Heart right ventricle (tissue), 16 donors: ENCODE results near the gene CCDC172. TPM values are rescaled to one million over a fixed set of nuclear protein-coding genes. Genes with fewer than 3 reads are reported as not detected.

Experiments
- ATAC-seq, 8 donors: fragments of 200-7000 bp; cut with Tn5 transposase; one replicate each; pipeline ENCODE4 v1.9.1; 2020; ENCODE audit warnings: mild to moderate bottlenecking in 8 of 8, moderate library complexity in 8 of 8, moderate number of reproducible peaks in 1 of 8
- DNase-seq, 2 donors: peaks; one replicate each; pipeline ENCODE4 v3.0.0-alpha.2; 2020
- H3K27ac ChIP-seq, 10 donors: fragments of 200-600 bp; sonication (generic) in 2 of 10; one replicate each; pipeline versions ENCODE4 v1.5.0 to v1.8.0; 2020 to 2022; ENCODE audit warnings: mild to moderate bottlenecking in 3 of 10
- H3K27me3 ChIP-seq, 7 donors: fragments of 200-600 bp; one replicate each; pipeline ENCODE4 v1.8.0; 2021 to 2022; ENCODE audit warnings: mild to moderate bottlenecking in 2 of 7
- H3K36me3 ChIP-seq, 9 donors: fragments of 200-600 bp; sonication (generic) in 1 of 9; one replicate each; pipeline versions ENCODE4 v1.5.0 to v1.8.0; 2020 to 2022; ENCODE audit warnings: mild to moderate bottlenecking in 2 of 9
- H3K4me1 ChIP-seq, 9 donors: fragments of 200-600 bp; sonication (generic) in 1 of 9; one replicate each; pipeline versions ENCODE4 v1.5.0 to v1.8.0; 2020 to 2022; ENCODE audit warnings: mild to moderate bottlenecking in 4 of 9
- H3K4me3 ChIP-seq, 10 donors: fragments of 200-600 bp; sonication (generic) in 2 of 10; one replicate each; pipeline versions ENCODE4 v1.5.0 to v1.8.0; 2020 to 2022; ENCODE audit warnings: mild to moderate bottlenecking in 7 of 10, moderate library complexity in 2 of 10
- H3K9me3 ChIP-seq, 11 donors: fragments of 200-600 bp in 10 of 11; sonication (generic) in 2 of 11; one replicate each; pipeline versions ENCODE4 v1.5.0 to v1.8.0; 2013 to 2022; ENCODE audit warnings: mild to moderate bottlenecking in 2 of 11, control low read depth in 1 of 11, moderate library complexity in 1 of 11
- WGBS, 2 donors: extraction: QIAGEN DNeasy Blood & Tissue Kit; methylation state at CpG; one replicate each; pipeline ENCODE4 v1.1.7; 2013; ENCODE audit warnings: inconsistent platforms in 1 of 2; 5-methylcytosine and 5-hydroxymethylcytosine counted together
- intact Hi-C, 10 donors: fragments of 100-400 bp; cut with DNase I; formaldehyde crosslinking; loops; one replicate each; pipeline versions ENCODE4 v1.11.1 to v1.14.2; 2022
- long read RNA-seq, 3 donors: library from polyadenylated mRNA; unstranded; transcript quantifications; one replicate each; pipeline ENCODE4 v2.0.0, GENCODE V29; 2020 to 2021
- polyA plus RNA-seq, 2 donors: library from polyadenylated mRNA; stranded (reverse); fragments of 200-250 nt; gene quantifications; one replicate each; pipeline ENCODE4 v1.2.3, GENCODE V29; 2013
- total RNA-seq, 10 donors: library from RNA; stranded (reverse); fragmentation: NEBNext Ultra II Directional in 3 of 10; extraction: Animal tissue kit (Norgen Biotek cat#: 25700) in 3 of 10; gene quantifications; one replicate each; pipeline versions ENCODE4 v1.2.1 to v1.2.4, GENCODE V29; 2021 to 2023
- TF ChIP-seq, protein P1 (sequence below), 9 donors: fragments of 200-600 bp; sonication (generic) in 2 of 9; IDR thresholded peaks; one replicate each; pipeline versions ENCODE4 v1.5.0 to v1.8.0; 2021 to 2022; ENCODE audit warnings: antibody characterized with exemption in 9 of 9, mild to moderate bottlenecking in 5 of 9, moderate library complexity in 1 of 9
- donor health status: Arrhythmogenic right ventricular cardiomyopathy.
- donor health status: ischemic (EF 13 %, LVEDD 7.1; RV severe dilation, severe dysfunction).
- donor health status: healthy with polysubstance abuse.
- donor health status: DM: no; HTN: yes; CAD: no.
- donor health status: DM: no; HTN: no; CAD: no.
- donor health status: ischemic (EF 25% LVEDD 6.9; RV normal size, moderate dysfunction).
- donor health status: ischemic (EF 25% LVEDD 5.7; RV mildly dilated, moderate dysfunction).
- donor health status: healthy.
- donor health status: DM: yes; HTN: yes; CAD: no.
- donor health status: Ischemic cardiomyopathy.
- donor health status: ischemic (EF 35%, LVEDD 5.7; RV mildly dilated, moderate dysfunction).
- donor health status: nonischemic (EF 11% LVEDD 7.7; RV severe dilation, severe dysfunction).
- donor health status: DM: yes; HTN: yes; CAD: no.
- donor health status: PGD.
- donor health status: ischemic (EF 29% LVEDD 5.4; RV normal size, mild dysfunction).
- donor health status: nonischemic (EF 23%, LVEDD 6.1; RV moderate dilation, normal function).

Gene CCDC172, protein sequence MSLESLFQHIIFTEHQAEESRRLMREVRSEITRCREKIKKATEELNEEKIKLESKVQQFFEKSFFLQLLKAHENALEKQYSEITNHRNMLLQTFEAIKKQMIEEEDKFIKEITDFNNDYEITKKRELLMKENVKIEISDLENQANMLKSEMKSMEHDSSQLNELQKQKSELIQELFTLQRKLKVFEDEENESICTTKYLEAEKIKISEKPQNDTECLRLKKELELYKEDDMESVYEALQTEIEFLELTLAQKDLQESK
- total RNA-seq = not detected
- not detected for polyA plus RNA-seq
- long read RNA-seq, donor 1 = 0 reads
- long read RNA-seq, donor 2 = 0 reads
- long read RNA-seq, donor 3 = 0 reads

DNA sequence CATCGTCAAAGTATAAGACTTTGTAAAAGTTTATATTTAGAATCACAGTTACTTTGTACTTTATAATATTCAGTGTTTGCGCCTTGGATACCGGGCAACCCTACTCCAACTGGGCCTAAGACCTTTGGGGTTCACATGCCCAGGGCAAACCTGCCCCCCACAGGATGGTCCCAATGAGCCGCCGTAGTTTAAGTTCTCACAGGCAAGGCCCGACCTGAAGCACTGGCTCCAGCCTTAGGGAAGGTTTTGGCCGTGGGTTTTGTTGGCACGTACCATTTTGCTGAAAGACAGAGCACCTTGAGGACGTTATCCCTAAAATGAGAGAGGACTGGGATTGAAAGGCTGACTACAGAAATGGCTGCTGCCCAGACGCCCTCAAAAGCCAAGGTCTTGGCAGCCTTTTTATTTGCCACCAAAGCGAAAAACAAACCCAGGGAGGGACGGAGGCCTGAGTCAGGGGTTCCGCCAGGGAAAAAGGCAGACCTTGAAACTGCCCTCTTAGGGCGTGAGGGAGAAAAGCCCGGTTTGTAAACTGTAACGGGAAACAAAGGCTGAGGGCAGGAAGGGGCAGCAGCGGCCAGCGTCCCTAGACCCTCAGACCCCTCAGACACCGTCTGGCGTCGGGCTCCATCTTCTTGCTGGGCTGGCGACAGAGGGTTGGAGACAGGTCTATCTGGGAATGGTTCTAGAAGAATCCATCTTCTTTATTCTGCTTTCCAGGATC, at the start of gene CCDC172:
CCDC172 (plus strand) TSS at position 222 of the 724 bp plus-strand sequence. CDS start 564 bp downstream, outside the sequence.
- H3K9me3 ChIP-seq = peaks cover 0 to 5% (median 0%) of the 10 kb centered on the region in 11 donors
- H3K4me1 ChIP-seq = no peaks in the 10 kb centered on the region
- no peaks in the 10 kb centered on the region for H3K36me3 ChIP-seq
- intact Hi-C loops = no loop called here
- no peak for ATAC-seq
- TF ChIP-seq, protein P1, sequence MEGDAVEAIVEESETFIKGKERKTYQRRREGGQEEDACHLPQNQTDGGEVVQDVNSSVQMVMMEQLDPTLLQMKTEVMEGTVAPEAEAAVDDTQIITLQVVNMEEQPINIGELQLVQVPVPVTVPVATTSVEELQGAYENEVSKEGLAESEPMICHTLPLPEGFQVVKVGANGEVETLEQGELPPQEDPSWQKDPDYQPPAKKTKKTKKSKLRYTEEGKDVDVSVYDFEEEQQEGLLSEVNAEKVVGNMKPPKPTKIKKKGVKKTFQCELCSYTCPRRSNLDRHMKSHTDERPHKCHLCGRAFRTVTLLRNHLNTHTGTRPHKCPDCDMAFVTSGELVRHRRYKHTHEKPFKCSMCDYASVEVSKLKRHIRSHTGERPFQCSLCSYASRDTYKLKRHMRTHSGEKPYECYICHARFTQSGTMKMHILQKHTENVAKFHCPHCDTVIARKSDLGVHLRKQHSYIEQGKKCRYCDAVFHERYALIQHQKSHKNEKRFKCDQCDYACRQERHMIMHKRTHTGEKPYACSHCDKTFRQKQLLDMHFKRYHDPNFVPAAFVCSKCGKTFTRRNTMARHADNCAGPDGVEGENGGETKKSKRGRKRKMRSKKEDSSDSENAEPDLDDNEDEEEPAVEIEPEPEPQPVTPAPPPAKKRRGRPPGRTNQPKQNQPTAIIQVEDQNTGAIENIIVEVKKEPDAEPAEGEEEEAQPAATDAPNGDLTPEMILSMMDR (IDR thresholded peaks at IDR 0.05) = no peak
- H3K27ac ChIP-seq = no peak within 1 kb of the TSS
- no peak for DNase-seq
- H3K4me3 ChIP-seq = no peak within 1 kb of the TSS
- WGBS, 2 donors = 62 to 67% methylated on average over 22 of the region's 22 CpGs
- H3K27me3 ChIP-seq = peaks cover 0 to 25% (median 7%) of the 10 kb centered on the region in 7 donors

DNA sequence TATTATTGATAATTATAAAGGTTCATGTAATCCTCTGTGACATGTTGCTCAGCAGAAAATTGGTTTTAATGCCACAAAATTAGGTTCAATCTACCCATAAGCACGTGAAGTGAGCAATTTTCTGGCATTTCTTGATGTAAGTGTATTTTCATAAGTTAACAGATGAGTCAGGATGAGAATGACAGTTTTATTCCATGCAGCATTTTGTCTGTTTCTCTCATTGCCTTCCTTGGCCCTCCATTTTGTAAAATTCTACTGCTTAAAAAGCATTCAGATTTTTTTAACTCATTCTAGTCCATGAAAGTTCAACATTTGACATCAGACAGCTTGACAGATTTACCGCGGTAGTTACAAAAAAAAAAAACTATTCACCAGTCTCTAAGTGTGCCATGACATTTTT, 47.3 kb upstream of the CCDC172 start:
- peaks cover 0 to 64% (median 49%) of the 10 kb centered on the region in 7 donors for H3K27me3 ChIP-seq

DNA sequence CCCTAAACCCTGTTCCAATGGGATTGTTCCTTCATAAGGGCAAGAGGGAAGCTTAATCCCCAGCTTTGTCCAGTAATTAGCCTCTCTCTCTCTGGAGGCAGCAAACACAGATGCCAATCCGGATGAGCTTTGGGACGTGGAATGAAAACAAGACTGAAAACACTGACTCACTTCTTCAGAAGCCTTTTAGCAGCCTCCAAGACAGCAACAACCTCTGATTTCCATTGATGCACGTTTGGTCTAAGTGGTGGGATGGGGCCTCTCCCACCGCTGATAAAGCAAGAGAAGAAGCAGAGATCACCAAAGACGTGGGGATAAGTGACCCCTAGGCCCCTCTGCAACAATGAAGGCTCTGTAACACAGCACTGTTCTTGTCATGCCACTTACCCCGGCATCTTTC, 45.4 kb upstream of the CCDC172 start:
- DNase-seq = no peak
- peaks cover 0 to 56% (median 30%) of the 10 kb centered on the region in 7 donors for H3K27me3 ChIP-seq
- H3K4me1 ChIP-seq = peaks cover 0 to 10% (median 4%) of the 10 kb centered on the region in 9 donors
- no peak overlapping the region for H3K27ac ChIP-seq
- TF ChIP-seq, protein P1 (IDR thresholded peaks at IDR 0.05) = no peak
- intact Hi-C loops = loop anchor here in 2 of 10 donors (10.0 kb wide), 1 partner anchor 334 kb away; no protein-coding TSS in a partner anchor
- H3K36me3 ChIP-seq = no peaks in the 10 kb centered on the region
- no peak for ATAC-seq
- no peaks in the 10 kb centered on the region for H3K9me3 ChIP-seq
- WGBS, 2 donors = 68 to 71% methylated on average over 6 of the region's 6 CpGs
- no peak overlapping the region for H3K4me3 ChIP-seq

More for the DNA sequence above, 47.3 kb upstream of the CCDC172 start:
- H3K27ac ChIP-seq = no peak overlapping the region
- no peak for ATAC-seq
- no peaks in the 10 kb centered on the region for H3K36me3 ChIP-seq
- intact Hi-C loops = loop anchor here in 2 of 10 donors (10.0 kb wide), 1 partner anchor 332 kb away; no protein-coding TSS in a partner anchor
- 89 to 90% methylated on average over 3 of the region's 3 CpGs for WGBS, 2 donors
- DNase-seq = no peak
- TF ChIP-seq, protein P1 (IDR thresholded peaks at IDR 0.05) = no peak
- H3K9me3 ChIP-seq = no peaks in the 10 kb centered on the region
- peaks cover 0 to 28% (median 12%) of the 10 kb centered on the region in 9 donors for H3K4me1 ChIP-seq
- no peak overlapping the region for H3K4me3 ChIP-seq

DNA sequence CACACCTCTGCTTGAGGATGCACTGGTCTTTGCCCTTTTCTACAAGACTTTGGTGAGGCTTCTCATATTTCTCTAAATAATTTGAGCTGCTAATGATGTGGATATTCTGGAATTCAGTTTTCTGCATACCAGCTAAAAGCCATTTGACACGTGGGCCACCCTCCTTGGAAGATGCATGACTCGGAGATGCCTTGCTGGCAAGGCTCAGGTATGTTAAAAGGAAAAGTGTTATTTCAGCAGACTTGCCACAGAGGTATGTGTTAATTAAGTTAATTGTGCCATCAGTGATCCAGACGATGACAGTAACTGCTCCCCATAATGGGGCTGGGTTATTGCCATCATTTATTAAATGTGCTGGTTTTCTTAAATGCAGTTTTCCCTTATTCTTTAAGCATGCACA, 42.5 kb upstream of the CCDC172 start:
- no peak overlapping the region for H3K4me3 ChIP-seq
- H3K36me3 ChIP-seq = no peaks in the 10 kb centered on the region
- TF ChIP-seq, protein P1 (IDR thresholded peaks at IDR 0.05) = no peak
- ATAC-seq = no peak
- no peak for DNase-seq
- WGBS, 2 donors = 70 to 71% methylated on average over 3 of the region's 3 CpGs
- intact Hi-C loops = loop anchor here in 5 of 10 donors (10.0 kb wide), 5 partner anchors 327 to 1107 kb away; no protein-coding TSS in a partner anchor
- no peaks in the 10 kb centered on the region for H3K4me1 ChIP-seq
- H3K27me3 ChIP-seq = peaks cover 0 to 28% (median 4%) of the 10 kb centered on the region in 7 donors
- H3K27ac ChIP-seq = no peak overlapping the region
- H3K9me3 ChIP-seq = no peaks in the 10 kb centered on the region
